MM.1S (cell line): ENCODE measurements around the gene RSRC1.

Source experiments
- DNase-seq: peaks from one replicate; pipeline ENCODE4 v3.0.0-alpha.2; 2015
- H2AFZ ChIP-seq: fragments of 300-600 bp; sonication (generic); 2 replicates; pipeline ENCODE4 v1.6.0; 2016; ENCODE audit warnings: antibody characterized with exemption, low read length
- H3F3A ChIP-seq: fragments of 300-600 bp; sonication (generic); 2 replicates; pipeline ENCODE4 v1.6.1; 2016; ENCODE audit warnings: mild to moderate bottlenecking, antibody characterized with exemption, low read length, moderate library complexity, mixed read lengths; ENCODE audit not compliant: insufficient read depth
- H3K27ac ChIP-seq: fragments of 300-600 bp; sonication (generic); 2 replicates; pipeline ENCODE4 v1.5.1; 2016; ENCODE audit warnings: mild to moderate bottlenecking, low read length
- H3K27me3 ChIP-seq: fragments of 300-600 bp; sonication (generic); replicated peaks from 2 replicates; pipeline ENCODE4 v1.6.0; 2016; ENCODE audit warnings: low read length; ENCODE audit not compliant: insufficient read depth
- H3K36me3 ChIP-seq: fragments of 300-600 bp; sonication (generic); replicated peaks from 2 replicates; pipeline ENCODE4 v1.6.1; 2016; ENCODE audit warnings: mild to moderate bottlenecking, low read length, mixed read lengths; ENCODE audit not compliant: insufficient read depth
- H3K4me1 ChIP-seq: fragments of 300-600 bp; sonication (generic); 2 replicates; pipeline ENCODE4 v1.6.1; 2016; ENCODE audit warnings: low read length, mixed read lengths
- H3K4me2 ChIP-seq: fragments of 300-600 bp; sonication (generic); 2 replicates; pipeline ENCODE4 v1.6.0; 2016; ENCODE audit warnings: low read depth, low read length
- H3K4me3 ChIP-seq: fragments of 300-600 bp; sonication (generic); 2 replicates; pipeline ENCODE4 v1.5.1; 2016; ENCODE audit warnings: low read length, mixed read lengths
- H3K79me2 ChIP-seq: fragments of 300-600 bp; sonication (generic); 2 replicates; pipeline ENCODE4 v1.6.1; 2016; ENCODE audit warnings: mixed run types, low read length, mixed read lengths
- H3K9ac ChIP-seq: fragments of 300-600 bp; sonication (generic); 2 replicates; pipeline ENCODE4 v1.6.1; 2016; ENCODE audit warnings: low read length, mixed read lengths
- H3K9me2 ChIP-seq: fragments of 300-600 bp; sonication (generic); replicated peaks from 2 replicates; pipeline ENCODE4 v1.6.1; 2016; ENCODE audit warnings: mild to moderate bottlenecking, low read length, mixed read lengths; ENCODE audit not compliant: insufficient read depth
- H3K9me3 ChIP-seq: fragments of 300-600 bp; sonication (generic); replicated peaks from 2 replicates; pipeline ENCODE4 v1.6.1; 2016; ENCODE audit warnings: mild to moderate bottlenecking, low read length, mixed read lengths; ENCODE audit not compliant: insufficient read depth
- H4K20me1 ChIP-seq: fragments of 300-600 bp; sonication (generic); 2 replicates; pipeline ENCODE4 v1.6.1; 2016; ENCODE audit warnings: mild to moderate bottlenecking, low read length, moderate library complexity, mixed read lengths; ENCODE audit not compliant: insufficient read depth
- EZH2 ChIP-seq: fragments of 300-600 bp; sonication (generic); optimal IDR thresholded peaks from 2 replicates; pipeline ENCODE3; 2017; ENCODE audit warnings: low read depth, mild to moderate bottlenecking, antibody characterized with exemption, low read length, mixed read lengths
- EZH2phosphoT487 ChIP-seq: fragments of 300-600 bp; sonication (generic); IDR thresholded peaks from 2 replicates; pipeline ENCODE4 v1.6.1; 2018; ENCODE audit warnings: antibody characterized with exemption, low read length
- TF ChIP-seq, protein P1 (sequence below): fragments of 300-600 bp; sonication (generic); IDR thresholded peaks from 2 replicates; pipeline ENCODE4 v1.5.1; 2016; ENCODE audit warnings: antibody characterized with exemption, low read length, mixed read lengths

Gene RSRC1

DNA sequence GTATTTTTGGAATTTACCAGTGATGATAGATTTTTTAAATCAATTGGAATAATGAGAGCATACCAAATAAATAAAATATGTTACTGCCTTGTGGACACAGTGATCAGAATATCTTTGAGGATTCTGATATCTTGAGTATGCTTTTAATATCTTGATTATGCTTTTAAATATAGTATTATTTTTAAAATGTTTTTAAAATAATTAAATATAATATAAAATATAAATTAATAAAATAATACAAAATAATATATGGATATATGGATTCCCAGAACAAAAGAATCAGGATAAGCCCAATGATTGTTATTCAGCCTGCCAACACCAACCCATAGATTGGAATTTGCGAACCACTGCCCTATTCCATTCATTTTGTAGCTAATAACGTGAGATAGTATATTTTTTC, 369.2 kb downstream of the RSRC1 start:
- no peaks in the 10 kb centered on the region for H3K9me3 ChIP-seq
- H3K9me2 ChIP-seq: no peaks in the 10 kb centered on the region
- H3F3A ChIP-seq: no peaks in the 10 kb centered on the region
- no peak overlapping the region for H2AFZ ChIP-seq
- no peaks in the 10 kb centered on the region for H3K27me3 ChIP-seq
- no peak overlapping the region for H3K27ac ChIP-seq
- no peaks in the 10 kb centered on the region for H3K79me2 ChIP-seq
- no peak overlapping the region for H3K4me3 ChIP-seq
- no peak for DNase-seq
- H3K9ac ChIP-seq: no peak overlapping the region
- no peak overlapping the region for H3K4me2 ChIP-seq
- TF ChIP-seq, protein P1, sequence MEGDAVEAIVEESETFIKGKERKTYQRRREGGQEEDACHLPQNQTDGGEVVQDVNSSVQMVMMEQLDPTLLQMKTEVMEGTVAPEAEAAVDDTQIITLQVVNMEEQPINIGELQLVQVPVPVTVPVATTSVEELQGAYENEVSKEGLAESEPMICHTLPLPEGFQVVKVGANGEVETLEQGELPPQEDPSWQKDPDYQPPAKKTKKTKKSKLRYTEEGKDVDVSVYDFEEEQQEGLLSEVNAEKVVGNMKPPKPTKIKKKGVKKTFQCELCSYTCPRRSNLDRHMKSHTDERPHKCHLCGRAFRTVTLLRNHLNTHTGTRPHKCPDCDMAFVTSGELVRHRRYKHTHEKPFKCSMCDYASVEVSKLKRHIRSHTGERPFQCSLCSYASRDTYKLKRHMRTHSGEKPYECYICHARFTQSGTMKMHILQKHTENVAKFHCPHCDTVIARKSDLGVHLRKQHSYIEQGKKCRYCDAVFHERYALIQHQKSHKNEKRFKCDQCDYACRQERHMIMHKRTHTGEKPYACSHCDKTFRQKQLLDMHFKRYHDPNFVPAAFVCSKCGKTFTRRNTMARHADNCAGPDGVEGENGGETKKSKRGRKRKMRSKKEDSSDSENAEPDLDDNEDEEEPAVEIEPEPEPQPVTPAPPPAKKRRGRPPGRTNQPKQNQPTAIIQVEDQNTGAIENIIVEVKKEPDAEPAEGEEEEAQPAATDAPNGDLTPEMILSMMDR: no peak
- TF ChIP-seq EZH2phosphoT487 (no peak), EZH2 (no peak)
- H3K36me3 ChIP-seq: no peaks in the 10 kb centered on the region
- H3K4me1 ChIP-seq: no peaks in the 10 kb centered on the region
- no peaks in the 10 kb centered on the region for H4K20me1 ChIP-seq

DNA sequence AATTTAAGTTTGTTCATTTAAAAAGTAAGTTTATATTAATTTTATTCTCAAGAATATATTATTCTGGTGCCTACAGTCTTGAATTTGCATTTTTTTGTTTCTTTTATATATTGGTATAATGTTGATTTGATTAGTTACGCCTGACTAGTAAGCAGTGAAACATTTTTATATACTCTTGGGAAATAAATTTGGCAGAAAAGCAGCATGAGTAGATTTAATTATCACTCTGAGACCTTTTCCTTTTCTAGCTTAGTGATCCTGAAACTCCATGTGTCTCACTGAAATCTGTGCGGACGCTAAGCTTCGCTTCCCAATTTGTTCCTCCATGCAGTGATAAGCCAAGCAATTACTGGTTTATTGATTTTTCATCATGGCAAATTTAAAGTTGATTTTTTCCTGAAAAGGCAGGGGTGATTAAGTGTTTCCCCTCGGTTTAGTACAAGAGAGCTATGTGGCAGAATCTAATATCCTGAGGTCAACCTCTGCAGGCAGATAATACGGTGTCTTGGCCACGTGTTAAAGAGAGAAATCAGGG, 373.9 kb downstream of the RSRC1 start:
- DNase-seq: no peak

DNA sequence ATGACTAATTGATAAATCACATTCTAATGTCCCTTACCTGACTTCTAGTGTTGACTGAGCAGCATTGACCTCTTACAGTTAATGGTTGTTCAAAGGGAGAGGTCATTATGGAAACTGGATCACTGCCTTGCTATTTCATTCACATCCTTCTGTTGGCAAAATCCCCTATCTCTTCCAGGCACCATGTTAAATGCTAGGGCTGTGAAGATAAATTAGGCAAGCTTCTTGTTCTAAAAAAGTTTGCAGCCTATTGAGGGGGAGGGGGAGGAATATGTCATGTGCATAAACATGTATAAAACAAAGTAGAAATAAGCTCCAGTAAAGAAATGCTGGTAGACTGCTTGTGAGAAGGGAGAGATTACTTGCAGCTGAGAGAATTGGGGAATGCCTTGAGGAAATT, 376.3 kb downstream of the RSRC1 start:
- H3K4me1 ChIP-seq: no peaks in the 10 kb centered on the region
- DNase-seq: no peak

More for the DNA sequence above, 373.9 kb downstream of the RSRC1 start:
- TF ChIP-seq, protein P1: no peak
- TF ChIP-seq EZH2 (no peak), EZH2phosphoT487 (no peak)
- no peaks in the 10 kb centered on the region for H3K79me2 ChIP-seq
- H2AFZ ChIP-seq: no peak overlapping the region
- H3K4me2 ChIP-seq: no peak overlapping the region
- no peaks in the 10 kb centered on the region for H3K36me3 ChIP-seq
- H3K9me3 ChIP-seq: no peaks in the 10 kb centered on the region
- no peaks in the 10 kb centered on the region for H3K9me2 ChIP-seq
- no peaks in the 10 kb centered on the region for H3K27me3 ChIP-seq
- H3K27ac ChIP-seq: no peak overlapping the region
- H4K20me1 ChIP-seq: no peaks in the 10 kb centered on the region
- no peaks in the 10 kb centered on the region for H3F3A ChIP-seq
- no peak overlapping the region for H3K4me3 ChIP-seq
- no peaks in the 10 kb centered on the region for H3K4me1 ChIP-seq
- no peak overlapping the region for H3K9ac ChIP-seq

More for the DNA sequence above, 376.3 kb downstream of the RSRC1 start:
- Histone ChIP-seq H3K4me2 (no peak overlapping the region), H3K27me3 (no peaks in the 10 kb centered on the region), H4K20me1 (no peaks in the 10 kb centered on the region), H3K79me2 (no peaks in the 10 kb centered on the region), H3K9me2 (no peaks in the 10 kb centered on the region), H3K36me3 (no peaks in the 10 kb centered on the region), H3K9me3 (no peaks in the 10 kb centered on the region), H3F3A (no peaks in the 10 kb centered on the region), H3K4me3 (no peak overlapping the region), H3K9ac (no peak overlapping the region), H2AFZ (no peak overlapping the region), H3K27ac (no peak overlapping the region)
- TF ChIP-seq, protein P1: no peak
- TF ChIP-seq EZH2 (no peak), EZH2phosphoT487 (no peak)
